Ramos (cell line): ENCODE measurements around the gene GABRG3.

Source experiments
- in situ Hi-C: fragments of 300-500 bp; cut with MboI; formaldehyde crosslinking; loops from one replicate; pipeline ENCODE4 v1.14.3; 2022; ENCODE audit warnings: low sequenced_read_pairs; ENCODE audit not compliant: unreplicated experiment

The GABRG3 gene

DNA sequence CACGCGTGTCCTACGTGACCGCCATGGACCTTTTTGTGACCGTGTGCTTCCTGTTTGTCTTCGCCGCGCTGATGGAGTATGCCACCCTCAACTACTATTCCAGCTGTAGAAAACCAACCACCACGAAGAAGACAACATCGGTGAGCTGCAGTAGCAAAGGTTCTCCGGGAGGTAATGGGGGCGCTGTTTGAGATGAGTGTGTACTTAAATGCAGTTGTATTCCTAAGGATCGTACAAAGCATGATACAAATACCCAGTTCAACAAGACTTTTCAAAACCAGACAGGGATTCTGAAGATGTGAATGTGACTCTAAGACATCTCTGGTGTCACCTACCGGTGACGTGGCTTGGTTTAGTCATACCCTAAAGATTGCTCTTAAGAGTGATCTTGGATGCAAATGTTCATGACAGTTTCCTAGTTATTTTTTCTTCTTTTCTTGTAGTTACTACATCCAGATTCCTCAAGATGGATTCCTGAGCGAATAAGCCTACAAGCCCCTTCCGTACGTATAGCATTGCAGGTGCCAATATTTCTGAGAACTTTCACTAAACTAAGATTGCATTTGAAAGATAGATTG lies 556.6 kb downstream of the GABRG3 start:
- in situ Hi-C loops: no loop called here

DNA sequence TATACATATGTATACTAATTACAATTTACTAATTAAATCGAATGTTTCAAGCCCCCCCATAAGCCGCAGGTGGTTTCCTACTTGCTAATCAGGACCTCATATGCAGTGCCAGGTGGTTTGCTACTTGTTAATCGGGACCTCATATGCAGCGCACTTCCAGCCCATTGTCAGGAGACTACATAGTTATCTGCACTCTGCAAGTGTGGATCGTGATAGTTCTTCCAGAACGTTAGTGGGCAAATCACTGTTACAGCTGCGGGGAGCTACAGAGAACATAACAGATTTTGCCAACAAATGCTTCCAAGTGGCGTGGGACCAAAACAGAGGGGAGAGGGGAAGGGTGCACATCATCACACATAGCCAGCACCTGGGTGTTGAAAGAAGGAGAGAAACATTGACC lies 558.4 kb downstream of the GABRG3 start:
- in situ Hi-C loops: no loop called here

DNA sequence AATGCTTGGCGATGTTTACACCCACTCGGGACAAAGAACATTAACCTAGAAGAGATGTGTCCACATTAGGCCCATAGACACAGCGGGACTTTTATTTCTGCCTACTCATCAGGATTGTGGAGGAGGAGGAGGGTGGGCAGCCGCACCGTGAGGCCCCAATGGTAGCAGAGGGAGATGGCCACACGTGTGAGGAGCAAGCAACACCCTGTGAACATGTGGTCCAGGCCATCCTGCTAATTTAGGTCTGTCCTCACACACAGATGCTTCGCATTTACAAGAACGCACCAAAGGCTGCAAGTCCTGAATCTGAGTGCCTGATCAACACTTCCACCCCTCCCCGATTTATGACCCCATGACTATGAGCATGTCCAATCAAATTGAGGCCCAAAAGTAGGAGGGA lies 560.0 kb downstream of the GABRG3 start:
- in situ Hi-C loops: no loop called here

DNA sequence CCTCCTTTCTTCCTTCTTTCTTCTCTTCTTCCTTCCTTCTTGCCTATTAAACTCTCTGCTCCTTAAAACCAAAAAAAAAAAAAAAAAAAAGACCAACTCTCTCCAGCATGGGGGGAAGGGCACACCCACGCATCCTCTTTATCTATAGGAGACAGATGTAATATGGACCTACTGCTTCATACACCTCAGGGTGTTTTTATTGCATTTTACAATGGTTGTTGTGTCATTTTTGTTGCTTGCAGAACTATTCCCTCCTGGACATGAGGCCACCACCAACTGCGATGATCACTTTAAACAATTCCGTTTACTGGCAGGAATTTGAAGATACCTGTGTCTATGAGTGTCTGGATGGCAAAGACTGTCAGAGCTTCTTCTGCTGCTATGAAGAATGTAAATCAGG lies 561.4 kb downstream of the GABRG3 start:
- in situ Hi-C loops: no loop called here

DNA sequence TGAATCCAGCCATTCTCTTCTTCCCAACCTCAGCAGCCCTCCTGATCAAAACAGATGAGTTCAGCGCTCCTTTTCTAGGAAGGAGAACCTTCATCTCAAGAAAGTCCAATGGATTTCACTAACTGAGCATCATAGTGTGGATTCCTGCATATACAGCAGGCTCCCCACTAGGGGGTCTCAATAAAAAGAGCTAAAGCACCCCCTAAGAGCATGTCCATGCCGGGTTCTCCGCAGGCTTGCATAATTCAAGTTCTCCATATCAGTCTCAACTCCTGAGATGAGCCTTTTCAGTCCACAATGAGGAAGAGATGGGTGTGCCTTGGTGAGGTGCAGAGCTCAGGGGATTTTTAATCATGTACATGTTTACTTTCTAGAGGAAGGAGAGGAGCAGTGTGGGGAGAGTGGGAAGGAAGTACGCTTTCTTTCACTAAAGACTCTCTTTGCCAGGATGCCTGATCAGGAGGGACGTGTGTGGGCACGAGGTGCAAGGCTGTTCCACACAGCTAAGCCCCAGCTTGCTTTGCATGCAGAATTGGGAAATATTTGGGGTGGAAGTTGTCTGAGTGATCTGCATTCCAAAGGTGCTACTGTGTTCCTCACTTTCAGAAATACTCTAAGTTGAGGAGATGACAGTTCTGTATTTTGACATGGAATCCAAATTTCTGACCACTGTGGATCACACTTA lies 564.6 kb downstream of the GABRG3 start:
- in situ Hi-C loops: no loop called here

DNA sequence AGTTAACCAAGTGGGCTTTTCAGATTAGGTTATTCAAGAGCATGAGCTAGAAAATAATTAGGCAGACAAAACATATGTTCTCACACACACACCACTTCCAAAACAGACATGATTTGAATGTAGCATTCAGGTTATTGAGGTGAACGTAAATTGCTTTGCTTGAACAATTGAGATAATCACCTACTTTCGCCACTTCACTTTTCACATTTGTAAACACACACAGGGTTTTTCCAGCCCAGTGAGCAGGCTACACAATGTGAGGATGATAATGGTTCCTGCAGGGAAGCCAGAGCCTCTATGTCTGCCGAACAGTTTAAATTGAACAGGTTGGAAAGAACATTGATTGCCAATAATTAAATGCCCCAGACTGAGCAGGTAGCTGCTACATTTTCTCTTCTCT lies 567.3 kb downstream of the GABRG3 start:
- in situ Hi-C loops: no loop called here

DNA sequence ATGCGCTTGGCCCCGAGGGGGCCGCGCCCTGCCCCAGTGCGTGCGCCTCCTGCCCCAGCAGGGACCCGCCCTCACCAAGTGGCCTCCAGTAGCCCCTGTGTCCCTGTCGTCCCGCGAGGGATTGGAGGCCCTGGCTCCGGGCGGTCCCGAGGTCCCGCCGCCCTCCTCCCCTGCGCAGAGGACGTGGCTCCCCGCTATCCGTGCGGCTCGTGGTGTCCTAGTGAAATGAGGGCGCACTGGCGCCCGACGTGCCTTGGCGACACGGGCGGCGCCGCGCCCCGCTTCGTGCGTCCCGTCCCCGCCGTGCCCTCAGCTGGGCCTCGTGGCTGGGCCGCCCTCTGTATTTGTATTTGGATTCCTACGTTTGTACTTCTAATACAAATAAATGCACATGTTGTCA lies 570.6 kb downstream of the GABRG3 start:
- in situ Hi-C loops: no loop called here

DNA sequence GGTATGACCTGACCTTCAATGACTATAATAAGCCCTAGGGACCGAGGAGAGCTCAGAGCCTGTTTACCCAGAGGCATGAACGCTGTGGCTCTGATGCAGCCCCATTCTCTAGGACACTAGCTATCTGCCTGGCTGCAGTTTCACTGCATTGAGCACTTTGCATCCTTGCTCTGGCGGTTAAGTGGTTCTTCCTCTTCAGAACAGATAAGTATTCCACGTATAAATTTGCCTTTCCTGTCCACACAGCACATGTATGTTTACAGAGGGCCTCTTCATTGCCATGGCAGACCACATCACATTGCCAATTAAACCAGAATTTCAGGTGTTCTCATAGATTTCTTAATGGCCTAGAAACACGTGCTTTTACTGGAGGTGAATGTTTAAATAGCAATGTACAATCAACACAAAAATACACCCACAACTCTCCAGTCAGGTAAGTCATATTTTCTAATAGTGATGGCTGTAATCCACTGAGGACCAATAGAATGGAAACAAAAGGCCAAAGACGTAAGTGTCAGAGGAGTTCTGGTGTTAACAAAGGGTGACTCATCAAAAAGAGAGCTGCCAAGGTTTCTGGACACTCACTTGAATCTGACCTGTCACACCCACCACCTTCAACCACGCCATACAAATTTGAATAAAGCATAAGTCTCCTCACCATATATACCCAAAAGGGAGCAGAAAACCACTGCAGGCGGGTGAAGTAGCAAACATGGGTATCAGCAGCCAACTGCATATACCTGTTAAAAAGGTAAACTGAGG lies 574.7 kb downstream of the GABRG3 start:
- in situ Hi-C loops: no loop called here

DNA sequence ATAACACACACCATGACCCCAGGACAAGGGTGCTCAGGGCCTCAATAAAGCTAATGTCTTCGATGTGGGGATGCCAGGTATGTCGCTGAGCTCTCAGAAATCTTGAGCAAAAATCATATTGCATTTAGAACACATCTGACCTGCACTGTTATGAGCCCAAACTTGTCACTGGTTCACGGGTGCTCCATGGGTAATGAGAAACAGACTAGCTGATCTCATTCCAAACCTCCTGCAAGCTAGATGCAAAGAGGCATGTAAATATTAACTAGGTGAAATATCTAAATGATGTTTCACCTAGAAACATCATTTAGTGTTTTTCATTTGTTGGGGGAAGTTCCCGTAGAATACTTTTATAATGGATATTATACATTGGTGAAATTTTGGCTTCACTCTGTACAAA lies 578.8 kb downstream of the GABRG3 start:
- in situ Hi-C loops: no loop called here

DNA sequence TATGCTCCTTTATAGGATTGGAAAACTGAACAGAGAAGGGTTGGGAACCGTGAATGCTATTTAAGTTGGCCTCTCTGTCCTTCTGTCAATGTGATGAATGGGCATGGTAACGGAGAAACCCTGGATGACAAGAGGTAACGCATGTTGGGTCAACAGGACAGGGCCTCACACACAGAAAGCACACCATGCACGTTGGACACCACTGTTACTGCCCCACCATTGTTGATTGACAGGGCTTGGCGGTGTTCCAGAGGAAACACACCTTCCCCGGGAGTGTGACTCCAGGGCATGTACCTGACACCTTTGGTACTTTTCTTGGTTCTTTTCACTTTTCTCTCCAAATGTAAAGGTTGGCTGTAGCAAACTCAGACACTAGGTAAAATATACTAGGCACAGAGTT lies 579.7 kb downstream of the GABRG3 start:
- in situ Hi-C loops: no loop called here

DNA sequence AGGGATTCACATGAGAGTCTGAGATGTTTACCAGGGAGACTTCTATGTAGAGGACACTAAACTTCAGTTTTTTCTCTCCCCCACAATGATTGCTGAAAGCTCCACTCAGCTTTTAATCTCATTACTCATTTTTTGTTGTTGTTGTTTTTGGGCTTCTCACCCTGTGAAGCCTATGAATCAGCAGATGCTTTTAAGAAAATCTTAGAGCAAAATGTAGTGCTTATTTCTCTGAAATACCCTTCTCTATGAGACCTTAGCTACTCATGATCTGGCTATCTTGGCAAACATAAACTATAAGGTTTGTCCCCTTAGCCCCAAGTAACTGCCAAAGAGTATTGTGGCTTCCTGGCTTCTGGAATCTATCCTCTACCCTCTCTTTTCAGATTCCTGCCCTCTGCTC lies 590.8 kb downstream of the GABRG3 start:
- in situ Hi-C loops: no loop called here

DNA sequence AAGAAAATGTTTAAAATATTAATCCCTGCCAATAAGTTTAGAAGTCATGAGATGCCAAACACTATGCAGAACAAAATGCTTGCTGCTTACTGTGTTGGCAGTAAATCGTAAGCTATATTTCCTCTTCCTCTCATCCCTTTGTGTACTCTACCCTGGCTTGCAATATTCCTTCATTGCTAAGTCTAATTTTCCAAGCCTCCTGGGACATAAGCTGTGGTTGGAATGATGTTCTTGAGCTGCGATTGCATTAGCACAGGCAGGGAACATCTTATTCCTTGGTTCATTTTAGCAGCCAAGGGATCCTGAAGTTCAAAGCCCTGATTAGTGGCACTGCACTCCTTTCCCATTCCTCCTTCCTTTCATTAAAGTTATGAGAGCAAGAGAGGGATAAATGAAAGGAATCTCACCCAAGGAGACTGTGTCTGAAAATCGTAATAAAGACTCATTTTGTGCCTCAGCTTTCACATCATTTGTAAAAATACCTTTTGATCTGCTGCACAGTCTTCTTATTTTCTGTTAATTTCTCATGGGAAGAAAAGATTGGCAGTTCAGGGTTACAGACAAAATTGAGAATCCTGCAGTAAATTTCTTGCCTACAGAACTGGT lies 592.9 kb downstream of the GABRG3 start:
- in situ Hi-C loops: no loop called here

DNA sequence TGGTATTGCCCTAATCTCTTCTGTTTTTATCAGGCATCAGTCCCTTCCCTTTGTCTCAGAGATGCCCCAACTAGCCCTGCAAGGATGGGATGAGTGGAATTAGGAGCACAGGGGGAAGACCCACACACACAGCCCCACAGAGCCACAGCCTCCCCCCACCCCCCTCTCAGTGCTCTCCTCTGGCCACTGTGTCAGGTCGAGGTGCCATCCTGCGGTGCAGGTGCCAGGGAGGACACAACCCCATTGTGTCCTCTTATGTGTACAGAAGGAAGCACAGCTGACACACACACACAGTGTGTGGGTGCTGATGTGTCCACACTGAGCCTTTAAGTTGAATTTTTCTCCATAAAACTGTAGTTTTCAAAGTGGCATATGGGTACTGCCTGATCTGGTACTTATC lies 593.7 kb downstream of the GABRG3 start:
- in situ Hi-C loops: no loop called here

DNA sequence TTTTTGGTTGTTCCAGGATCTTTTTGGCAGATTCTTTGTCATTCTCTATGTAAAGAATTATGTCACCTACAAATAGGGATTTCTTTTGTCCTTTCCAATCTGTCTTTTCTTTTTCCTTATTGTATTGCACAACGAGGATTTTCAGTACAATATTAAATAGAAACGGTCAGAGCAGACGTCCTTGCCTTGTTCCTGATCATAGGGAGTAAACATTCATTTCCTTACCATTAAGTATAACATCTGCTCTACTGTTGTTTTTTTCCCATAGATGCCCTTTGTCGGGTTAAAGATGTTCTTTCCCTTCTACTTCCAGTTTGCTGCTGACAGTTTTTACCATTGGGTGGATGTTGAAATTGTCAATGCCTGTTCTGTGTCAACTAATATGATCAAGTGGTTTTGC lies 599.8 kb downstream of the GABRG3 start:
- in situ Hi-C loops: no loop called here

DNA sequence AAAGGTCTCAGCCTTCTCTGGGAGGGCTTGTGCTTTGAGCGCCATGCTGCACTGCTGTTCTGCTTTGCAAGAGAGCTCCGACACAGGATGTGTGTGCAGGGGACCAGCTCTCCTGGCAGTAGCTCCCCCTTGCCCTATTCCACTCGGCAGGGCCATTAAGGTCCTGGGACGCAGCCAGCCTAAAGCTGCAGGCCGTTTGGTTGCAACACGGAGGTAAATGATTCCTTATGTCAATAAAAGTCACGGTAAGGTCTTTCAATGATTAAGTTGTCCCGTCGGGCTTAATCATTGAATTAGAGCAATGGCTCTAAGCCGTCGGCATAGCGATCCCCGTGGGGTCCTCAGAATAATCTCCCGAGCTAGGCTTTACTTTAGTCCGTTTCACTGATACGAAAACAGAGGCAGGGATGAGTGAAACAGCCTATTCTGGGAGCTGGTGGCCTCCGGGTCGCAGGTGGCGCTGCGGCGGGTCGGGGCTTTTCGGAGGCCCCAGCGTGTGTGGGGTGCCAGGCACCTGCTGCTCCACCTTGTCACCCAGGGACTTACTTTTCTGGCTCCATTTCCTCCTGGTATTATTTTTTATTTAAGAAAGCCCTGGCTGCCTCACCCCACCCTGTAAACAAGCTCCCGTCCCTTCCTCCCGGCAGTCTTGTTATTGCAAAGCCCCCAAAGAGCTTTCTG lies 603.0 kb downstream of the GABRG3 start:
- in situ Hi-C loops: no loop called here

DNA sequence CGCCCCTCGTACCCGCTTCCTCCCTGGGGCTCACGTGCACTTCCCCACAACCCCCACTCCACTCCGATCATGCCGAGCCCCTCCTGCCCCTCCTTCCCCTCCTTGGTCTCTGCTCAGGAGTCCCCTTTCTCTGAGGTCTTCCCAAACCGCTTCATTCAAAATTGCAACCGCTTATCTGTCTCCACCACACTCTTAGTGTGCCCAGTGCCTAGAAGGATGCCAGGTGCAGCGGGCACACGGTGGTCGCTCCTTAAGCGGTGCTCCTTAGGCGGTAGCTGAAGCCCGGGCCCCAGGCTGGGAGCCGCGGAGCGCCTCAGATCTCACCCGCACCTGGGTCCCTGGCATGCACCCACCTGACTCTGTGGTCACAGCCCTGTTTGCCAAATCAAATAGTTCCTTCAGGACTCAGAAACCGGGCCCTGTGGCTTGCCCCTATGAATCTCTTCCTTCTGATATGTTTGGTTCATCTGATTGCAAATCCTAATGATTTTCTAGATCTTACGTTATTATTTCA lies 603.6 kb downstream of the GABRG3 start:
- in situ Hi-C loops: no loop called here

DNA sequence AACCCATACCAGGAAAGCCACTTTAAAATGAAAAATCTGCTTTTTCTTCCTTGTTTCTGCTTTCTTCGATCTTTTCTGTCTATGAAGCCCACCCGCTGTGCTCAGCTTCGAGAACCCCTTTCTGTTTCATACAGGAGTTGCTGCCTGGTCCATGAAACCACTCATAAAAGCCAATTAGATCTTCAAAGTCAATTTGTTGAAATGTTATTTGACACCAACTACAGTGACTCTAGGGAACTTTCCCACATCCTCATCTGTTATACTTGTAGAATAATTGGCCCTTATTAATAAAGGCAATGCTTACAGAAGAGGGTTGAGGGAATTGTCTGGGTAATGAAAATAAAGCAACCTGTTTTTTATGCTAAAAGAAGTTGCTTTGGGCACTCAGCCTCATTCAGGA lies 604.5 kb downstream of the GABRG3 start:
- in situ Hi-C loops: no loop called here

DNA sequence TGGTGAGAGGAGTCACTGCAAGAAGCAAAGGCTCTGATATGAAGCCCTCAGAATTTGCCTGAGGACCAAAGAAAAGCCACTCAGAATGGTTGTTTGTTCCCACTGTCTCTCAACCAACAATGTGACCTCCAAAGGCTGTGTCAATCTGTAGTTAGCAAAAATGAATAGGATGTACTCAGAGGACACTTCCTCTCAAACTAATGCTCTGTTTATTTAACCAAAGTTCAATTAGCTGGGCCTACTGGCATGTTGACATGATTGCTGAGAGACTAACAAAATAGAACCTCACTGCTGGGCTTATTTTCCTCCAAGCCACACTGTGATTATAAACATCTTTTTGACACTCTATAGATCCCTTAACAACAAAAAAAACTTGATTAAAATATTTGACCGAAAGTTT lies 605.6 kb downstream of the GABRG3 start:
- in situ Hi-C loops: no loop called here

DNA sequence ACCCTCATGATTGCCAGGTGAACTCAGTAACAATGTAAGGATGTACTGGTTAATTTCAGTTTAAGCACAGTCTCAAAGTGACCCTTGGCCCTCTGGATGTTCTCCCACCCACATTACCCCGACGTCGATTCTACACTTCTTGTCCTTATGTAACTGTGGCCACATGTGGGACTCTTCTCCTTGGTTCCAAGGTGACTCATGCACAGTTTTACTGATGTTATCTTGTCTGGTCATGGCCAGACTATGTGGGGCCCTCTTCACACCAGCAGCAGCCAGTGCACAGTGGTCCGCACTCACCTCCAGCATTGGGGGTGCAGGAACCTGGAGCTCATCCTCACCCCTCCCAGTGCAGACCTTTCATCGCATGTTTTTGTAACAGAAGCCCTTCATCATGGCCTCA lies 608.8 kb downstream of the GABRG3 start:
- in situ Hi-C loops: no loop called here

DNA sequence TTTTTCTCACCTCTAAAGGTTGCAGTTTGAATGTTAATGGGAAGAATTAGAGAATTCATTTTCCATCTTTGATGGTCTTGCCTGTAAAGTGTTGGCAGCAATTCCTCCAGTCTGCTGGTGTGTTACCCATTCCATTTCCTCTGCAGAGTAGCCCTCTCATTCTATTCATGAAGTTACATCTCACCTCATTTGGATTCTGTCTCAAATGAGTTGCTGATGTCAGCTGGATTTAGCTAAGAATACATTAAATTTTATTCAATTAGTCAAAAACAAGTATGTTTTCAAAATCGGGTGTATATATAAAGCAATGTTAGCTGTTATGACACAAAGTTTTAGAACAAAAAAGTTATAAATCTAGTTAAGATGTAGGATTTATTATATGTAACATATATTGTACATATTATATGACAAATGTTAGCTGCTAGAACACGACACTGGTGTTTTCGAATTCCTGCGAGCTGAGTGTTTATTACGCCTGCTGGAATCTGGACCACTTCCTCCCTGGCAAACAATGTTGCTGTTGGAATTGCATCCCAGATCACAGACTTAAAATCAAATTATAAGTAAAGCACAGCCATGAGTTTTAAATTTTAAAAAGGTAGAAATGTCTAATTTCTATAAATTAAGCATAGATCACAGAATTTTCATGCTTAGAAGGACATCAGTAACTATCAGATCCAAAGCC lies 611.9 kb downstream of the GABRG3 start:
- in situ Hi-C loops: no loop called here
